ENCODE measurements around the gene PRKACG. TPM values are rescaled to one million over a fixed set of nuclear protein-coding genes. Genes with fewer than 3 reads are reported as not detected.

The PRKACG gene
- total RNA-seq, 1 donor from 2014 or later = not detected

DNA sequence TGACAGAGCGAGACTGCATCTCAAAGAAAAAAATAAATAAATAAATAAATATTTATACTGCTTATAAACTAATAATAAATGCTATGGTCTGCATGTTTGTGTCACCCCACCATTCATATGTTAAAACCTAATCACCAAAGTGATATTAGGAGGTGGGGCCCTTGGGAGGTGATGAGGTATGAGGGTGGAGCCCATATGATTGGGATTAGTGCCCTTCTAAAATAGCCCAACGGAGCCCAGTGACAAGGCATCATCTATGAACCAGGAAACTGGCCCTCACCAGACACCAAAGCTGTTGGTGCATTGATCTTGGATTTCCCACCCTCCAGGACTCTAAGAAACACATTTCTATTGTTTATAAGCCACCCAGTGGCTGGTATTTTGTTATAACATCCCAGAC is 26.7 kb upstream of the PRKACG start:
- FAIRE-seq (no peak), DNase-seq (ENCODE audit: low read depth) (no peak)
- Histone ChIP-seq H3K27me3 (ENCODE audit: control insufficient read depth, insufficient read depth, low read length) (no peaks in the 10 kb centered on the region), H3K36me3 (ENCODE audit: control insufficient read depth, insufficient read depth, low read length) (no peaks in the 10 kb centered on the region), H3K4me3 (ENCODE audit: low read depth, low read length) (no peak overlapping the region)
- TF ChIP-seq, protein P1, sequence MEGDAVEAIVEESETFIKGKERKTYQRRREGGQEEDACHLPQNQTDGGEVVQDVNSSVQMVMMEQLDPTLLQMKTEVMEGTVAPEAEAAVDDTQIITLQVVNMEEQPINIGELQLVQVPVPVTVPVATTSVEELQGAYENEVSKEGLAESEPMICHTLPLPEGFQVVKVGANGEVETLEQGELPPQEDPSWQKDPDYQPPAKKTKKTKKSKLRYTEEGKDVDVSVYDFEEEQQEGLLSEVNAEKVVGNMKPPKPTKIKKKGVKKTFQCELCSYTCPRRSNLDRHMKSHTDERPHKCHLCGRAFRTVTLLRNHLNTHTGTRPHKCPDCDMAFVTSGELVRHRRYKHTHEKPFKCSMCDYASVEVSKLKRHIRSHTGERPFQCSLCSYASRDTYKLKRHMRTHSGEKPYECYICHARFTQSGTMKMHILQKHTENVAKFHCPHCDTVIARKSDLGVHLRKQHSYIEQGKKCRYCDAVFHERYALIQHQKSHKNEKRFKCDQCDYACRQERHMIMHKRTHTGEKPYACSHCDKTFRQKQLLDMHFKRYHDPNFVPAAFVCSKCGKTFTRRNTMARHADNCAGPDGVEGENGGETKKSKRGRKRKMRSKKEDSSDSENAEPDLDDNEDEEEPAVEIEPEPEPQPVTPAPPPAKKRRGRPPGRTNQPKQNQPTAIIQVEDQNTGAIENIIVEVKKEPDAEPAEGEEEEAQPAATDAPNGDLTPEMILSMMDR (IDR thresholded peaks at IDR 0.05; ENCODE audit: insufficient read depth, low read length, severe bottlenecking) = no peak

DNA sequence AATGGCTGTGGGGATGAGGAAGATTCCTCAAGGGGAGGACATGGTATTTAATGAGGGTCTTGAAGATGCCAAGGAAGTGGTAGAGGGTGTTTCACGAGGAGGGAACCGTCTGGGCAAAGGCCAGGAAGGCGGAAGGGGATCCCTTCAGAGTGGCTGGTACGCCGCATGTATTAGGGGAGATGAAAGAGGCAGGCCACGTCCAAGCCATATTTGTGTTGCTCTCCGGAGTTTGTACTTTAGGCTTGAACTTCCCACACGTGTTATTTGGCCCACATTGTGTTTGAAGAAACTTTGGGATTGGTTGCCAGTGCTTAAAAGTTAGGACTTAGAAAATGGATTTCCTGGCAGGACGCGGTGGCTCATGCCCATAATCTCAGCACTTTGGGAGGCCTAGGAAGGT is 22.9 kb upstream of the PRKACG start:
- Histone ChIP-seq H3K4me3 (ENCODE audit: low read depth, low read length) (no peak overlapping the region), H3K27me3 (ENCODE audit: control insufficient read depth, insufficient read depth, low read length) (no peaks in the 10 kb centered on the region), H3K36me3 (ENCODE audit: control insufficient read depth, insufficient read depth, low read length) (no peaks in the 10 kb centered on the region)
- DNase-seq (ENCODE audit: low read depth) (no peak), FAIRE-seq (no peak)
- TF ChIP-seq, protein P1 (IDR thresholded peaks at IDR 0.05; ENCODE audit: insufficient read depth, low read length, severe bottlenecking) = no peak

DNA sequence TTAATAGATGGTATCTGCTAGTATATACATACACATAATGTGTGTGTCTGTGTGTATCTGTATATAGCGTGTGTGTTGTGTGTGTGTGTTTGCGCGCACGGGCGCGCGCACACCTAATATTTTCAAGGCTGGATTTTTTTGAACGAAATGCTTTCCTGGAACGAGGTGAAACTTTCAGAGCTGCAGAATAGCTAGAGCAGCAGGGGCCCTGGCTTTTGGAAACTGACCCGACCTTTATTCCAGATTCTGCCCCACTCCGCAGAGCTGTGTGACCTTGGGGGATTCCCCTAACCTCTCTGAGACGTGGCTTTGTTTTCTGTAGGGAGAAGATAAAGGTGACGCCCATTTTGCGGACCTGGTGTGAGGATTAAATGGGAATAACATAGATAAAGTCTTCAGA is 22.4 kb upstream of the PRKACG start:
- FAIRE-seq = no peak
- TF ChIP-seq, protein P1 (IDR thresholded peaks at IDR 0.05; ENCODE audit: insufficient read depth, low read length, severe bottlenecking) = no peak
- peak overlapping the region; percentile 51 for H3K4me3 ChIP-seq (ENCODE audit: low read depth, low read length)
- no peaks in the 10 kb centered on the region for H3K27me3 ChIP-seq (ENCODE audit: control insufficient read depth, insufficient read depth, low read length)
- no peaks in the 10 kb centered on the region for H3K36me3 ChIP-seq (ENCODE audit: control insufficient read depth, insufficient read depth, low read length)
- DNase-seq (ENCODE audit: low read depth) = peak; percentile 17

DNA sequence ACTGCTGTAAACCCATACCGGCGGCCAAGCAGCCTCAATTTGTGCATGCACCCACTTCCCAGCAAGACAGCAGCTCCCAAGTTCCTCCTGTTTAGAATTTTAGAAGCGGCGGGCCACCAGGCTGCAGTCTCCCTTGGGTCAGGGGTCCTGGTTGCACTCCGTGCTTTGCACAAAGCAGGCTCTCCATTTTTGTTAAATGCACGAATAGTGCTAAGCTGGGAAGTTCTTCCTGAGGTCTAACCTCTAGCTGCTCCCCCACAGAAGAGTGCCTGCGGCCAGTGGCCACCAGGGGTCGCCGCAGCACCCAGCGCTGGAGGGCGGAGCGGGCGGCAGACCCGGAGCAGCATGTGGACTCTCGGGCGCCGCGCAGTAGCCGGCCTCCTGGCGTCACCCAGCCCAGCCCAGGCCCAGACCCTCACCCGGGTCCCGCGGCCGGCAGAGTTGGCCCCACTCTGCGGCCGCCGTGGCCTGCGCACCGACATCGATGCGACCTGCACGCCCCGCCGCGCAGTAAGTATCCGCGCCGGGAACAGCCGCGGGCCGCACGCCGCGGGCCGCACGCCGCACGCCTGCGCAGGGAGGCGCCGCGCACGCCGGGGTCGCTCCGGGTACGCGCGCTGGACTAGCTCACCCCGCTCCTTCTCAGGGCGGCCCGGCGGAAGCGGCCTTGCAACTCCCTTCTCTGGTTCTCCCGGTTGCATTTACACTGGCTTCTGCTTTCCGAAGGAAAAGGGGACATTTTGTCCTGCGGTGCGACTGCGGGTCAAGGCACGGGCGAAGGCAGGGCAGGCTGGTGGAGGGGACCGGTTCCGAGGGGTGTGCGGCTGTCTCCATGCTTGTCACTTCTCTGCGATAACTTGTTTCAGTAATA is 21.8 kb upstream of the PRKACG start, which contains the start of gene FXN:
FXN (plus strand) TSS at position 315 of the 871 bp plus-strand sequence; CDS start at position 346, 31 bp downstream.
- peak within 1 kb of the TSS; percentile 51 for H3K4me3 ChIP-seq (ENCODE audit: low read depth, low read length)
- DNase-seq (ENCODE audit: low read depth) (peak; percentile 58), FAIRE-seq (no peak)
- no peaks in the 10 kb centered on the region for H3K36me3 ChIP-seq (ENCODE audit: control insufficient read depth, insufficient read depth, low read length)
- H3K27me3 ChIP-seq (ENCODE audit: control insufficient read depth, insufficient read depth, low read length) = no peaks in the 10 kb centered on the region
- TF ChIP-seq, protein P1 (IDR thresholded peaks at IDR 0.05; ENCODE audit: insufficient read depth, low read length, severe bottlenecking) = peak; percentile 98

DNA sequence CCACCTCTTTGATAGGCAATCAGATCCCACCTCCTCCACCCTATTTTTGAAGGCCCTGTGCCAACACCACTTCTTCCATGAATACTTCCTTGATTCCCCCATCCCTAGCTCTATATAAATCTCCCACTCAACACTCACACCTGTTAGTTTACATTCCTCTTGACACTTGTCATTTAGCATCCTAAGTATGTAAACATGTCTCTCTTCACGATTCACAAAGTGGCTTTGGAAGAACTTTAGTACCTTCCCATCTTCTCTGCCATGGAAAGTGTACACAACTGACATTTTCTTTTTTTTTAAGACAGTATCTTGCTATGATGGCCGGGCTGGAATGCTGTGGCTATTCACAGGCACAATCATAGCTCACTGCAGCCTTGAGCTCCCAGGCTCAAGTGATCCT is 20.2 kb upstream of the PRKACG start:
- no peaks in the 10 kb centered on the region for H3K36me3 ChIP-seq (ENCODE audit: control insufficient read depth, insufficient read depth, low read length)
- H3K27me3 ChIP-seq (ENCODE audit: control insufficient read depth, insufficient read depth, low read length) = no peaks in the 10 kb centered on the region
- FAIRE-seq = no peak
- H3K4me3 ChIP-seq (ENCODE audit: low read depth, low read length) = no peak overlapping the region
- peak; percentile 13 for DNase-seq (ENCODE audit: low read depth)
- TF ChIP-seq, protein P1 (IDR thresholded peaks at IDR 0.05; ENCODE audit: insufficient read depth, low read length, severe bottlenecking) = no peak

Measured in bronchial epithelial cell (primary cell).